ENCODE measurements around the gene SLC25A25. TPM values are rescaled to one million over a fixed set of nuclear protein-coding genes. Genes with fewer than 3 reads are reported as not detected.
A peak's percentile ranks its signal among the peaks of the same experiment; 100 is the strongest.
"Not testable (repeated sequence)": the region's sequence is repeated elsewhere in the genome, so short reads cannot be mapped to it uniquely, and the experiment has no call there.

SLC25A25 gene
- total RNA-seq, 1 donor from 2014 or later, result 27.9 TPM

DNA sequence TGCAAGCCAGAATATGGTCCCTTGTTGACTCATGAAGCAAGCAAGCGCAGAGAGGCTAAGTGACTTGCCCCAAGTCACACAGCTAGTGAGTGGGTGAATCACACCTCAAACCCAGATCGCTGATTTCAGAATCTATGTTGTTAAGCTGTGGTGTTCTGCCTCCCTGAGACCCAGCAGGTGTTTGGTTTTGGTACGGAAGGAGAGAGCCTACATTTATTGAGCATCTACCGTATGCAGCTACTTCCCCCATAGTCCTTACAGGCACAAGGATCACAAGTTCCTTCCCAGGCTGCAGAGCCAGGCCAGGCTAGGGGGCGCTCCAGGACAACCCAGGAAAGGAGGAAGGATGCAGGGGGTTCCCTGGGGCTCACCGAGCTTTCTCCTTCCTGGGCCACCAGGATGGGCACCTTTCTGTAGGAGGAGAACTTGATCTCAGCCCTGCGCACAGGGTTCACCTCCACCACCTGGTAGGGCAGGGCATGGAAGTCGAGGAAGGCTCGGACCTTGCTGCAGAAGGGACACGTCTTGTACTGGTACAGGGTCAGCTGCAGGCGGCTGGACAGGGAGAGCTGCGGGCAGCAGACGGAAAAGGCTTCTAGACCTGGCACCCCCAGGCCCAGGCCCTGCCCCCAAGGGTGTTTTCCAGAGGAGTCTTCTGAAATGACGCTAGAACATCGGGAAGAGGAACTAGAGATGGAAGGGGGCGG is 57.0 kb downstream of the SLC25A25 start:
- peak; percentile 31 for DNase-seq

DNA sequence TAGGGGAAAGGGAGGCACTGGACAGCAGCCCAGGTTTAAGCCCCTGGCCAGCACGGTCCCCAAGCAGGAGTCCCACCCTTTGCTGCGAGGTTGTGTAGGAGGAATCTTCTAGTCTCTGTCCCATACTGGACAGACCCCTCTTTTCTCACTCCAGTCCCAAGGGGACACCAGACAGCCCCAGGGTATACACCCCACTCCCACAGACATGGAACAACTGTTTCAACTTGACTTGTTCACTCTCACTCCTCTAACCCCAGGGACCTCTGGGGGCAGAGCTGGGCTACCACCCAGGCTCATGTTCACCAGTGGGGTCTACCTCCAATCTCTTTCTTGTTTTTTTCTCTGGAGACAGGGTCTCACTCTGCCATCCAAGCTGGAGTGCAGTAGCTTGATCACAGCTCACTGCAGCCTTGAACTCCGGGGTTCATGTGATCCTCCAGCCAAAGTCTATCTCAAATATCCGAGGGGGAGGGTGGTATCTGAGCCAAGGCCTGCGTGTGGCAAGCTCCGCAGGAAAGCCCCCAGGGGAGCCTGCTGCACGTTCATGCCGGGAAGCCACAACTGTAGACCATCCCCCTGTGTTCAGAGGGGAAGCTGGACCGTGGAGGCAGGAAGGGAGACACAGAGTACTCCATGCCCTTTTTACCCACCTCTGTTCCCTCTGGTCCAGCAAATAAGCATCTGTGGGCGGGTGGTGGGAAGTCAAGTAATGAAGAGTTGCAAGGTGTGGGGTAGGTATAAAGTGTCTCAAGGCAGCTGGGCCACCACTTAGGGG is 57.7 kb downstream of the SLC25A25 start:
- DNase-seq, result no peak

DNA sequence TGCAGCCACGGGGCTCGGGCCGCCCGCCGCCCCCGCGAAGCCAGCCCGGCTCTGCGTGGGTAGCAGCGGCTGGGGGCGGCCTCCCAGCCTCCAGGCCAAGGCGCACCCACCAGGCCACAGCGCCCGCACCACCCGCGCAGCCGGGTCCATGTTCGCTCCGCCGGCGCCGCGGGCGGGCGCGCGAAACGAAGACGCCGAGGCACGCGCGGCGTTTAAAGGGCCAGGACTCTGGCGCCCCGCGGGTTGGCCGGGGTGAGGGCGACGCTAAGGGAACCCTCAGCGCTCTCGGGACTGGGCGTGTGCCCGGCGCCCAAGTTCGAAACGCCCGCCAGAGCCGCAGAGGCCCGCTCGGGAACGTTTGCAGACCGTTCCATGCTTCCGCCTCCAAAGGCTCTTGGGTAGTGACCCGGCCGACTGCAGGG is 59.5 kb downstream of the SLC25A25 start, which contains the start of gene PTGES2:
TSS of gene PTGES2 (minus strand) at position 162 of the 422 bp plus-strand sequence. CDS start at position 150, 12 bp downstream.
- peak; percentile 79 for DNase-seq

DNA sequence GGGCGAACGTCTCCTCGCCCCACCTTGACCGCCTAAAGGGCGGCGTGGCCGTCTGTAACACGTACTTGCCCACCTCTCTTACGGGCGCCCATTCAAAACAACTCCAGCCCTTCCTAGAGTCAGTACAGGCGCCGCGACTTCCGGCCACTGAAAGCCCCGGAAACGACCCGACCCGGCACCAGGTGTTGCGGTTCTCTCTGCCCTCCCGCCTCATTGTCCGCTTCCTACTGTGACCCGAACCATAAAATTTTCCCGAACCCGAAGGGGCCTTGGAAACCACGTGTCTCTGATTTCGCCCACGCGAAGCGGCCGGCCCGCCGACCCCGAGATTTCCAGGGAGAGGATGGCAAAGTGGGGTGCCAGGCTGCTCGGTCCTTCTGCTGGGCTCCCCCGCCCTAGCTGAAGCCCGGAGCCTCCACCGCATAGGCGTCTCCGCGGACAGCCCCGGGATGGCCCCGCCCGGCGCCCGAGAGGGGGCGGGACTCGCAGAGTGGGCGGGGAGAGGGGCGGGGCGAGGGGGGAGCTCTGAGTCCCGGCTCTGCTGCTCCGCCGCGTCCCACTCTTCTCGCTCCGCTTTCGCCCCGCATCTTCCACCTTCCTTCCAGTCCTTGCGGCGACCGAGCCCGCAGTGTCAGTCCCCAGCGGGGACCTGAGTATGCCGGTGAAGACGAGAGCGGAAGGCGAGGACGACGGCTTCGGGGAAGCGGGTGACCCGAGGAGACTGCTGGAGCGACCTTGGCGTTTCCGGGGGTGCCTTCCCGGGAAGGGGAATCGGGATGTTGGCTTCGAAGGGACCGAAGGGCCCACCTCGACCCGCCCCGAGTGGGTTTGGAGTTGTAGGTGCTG is 60.2 kb downstream of the SLC25A25 start:
- DNase-seq, result peak; percentile 88

DNA sequence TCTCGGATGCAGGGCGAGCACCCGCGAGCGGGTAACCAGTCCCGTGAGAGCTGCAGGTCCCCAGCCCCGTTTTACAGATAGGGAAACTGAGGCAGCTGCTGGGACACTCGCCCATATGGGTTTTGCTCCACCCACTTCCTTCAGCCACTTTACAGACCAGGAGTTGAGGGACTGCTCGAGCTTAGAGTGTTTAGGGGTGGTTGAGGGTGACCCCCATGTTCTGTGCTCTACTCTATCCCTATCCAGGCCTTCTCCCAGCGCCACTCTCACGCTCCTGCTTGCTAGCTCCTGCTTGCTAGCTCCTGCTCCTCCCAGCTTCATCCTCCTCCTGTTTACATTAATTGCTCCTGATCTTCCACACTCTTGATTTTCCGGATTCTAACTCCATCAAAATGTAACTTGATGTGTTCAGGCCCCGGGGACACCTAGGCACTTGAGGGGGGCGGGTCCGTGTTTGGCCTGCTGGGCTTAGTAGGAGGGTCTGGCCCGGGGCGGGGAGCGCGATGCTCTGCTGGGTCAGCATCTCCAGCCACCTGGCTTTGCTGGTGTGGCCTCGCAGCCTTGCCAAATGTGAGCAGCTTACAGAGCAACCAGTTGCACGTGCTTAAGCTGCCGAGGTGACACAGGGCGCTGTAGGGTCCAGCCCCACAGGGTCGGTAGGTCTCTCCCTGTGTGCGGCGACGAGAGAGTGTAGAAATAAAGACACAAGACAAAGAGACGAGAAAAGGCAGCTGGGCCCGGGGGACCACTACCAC is 61.0 kb downstream of the SLC25A25 start:
- DNase-seq, result no peak

DNA sequence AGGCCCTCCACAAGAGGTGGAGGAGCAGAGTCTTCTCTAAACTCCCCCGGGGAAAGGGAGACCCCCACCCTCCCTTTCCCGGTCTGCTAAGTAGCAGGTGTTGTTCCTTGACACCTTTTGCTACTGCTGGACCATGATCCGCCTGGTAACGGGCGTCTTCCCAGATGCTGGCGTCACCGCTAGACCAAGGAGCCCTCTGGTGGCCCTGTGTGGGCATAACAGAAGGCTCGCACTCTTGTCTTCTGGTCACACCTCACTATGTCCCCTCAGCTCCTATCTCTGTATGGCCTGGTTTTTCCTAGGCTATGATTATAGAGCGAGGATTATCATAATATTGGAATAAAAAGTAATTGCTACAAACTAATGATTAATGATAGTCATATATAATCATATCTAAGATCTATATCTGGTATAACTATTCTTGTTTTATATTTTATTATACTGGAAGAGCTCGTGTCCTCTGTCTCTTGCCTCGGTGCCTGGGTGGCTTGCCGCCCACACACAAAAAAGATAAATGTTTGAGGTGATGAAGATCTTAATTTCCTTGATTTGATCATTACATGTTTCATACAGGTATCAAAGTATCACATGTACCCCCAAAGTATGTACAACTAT is 62.1 kb downstream of the SLC25A25 start:
- not testable (repeated sequence) for DNase-seq

DNA sequence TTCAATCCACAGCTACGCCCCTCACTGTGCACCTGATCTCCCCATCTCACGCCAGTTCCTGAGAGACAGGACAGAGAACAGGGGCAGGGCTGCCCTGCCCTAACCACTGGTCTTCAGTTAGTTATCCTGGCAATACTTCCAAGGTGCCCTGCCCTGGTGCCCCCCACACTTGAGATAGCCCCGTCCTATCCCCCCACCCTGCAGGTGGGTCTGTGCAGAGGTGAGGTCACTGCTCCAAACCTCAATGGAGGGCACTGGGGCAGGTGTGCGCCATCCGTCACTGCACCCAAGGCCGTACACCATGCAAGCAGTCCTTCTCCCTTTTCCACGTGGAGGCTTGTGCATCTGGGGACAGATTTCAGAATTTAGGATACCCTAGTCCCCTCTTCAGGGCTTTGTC is 62.6 kb downstream of the SLC25A25 start:
- not testable (repeated sequence) for DNase-seq

DNA sequence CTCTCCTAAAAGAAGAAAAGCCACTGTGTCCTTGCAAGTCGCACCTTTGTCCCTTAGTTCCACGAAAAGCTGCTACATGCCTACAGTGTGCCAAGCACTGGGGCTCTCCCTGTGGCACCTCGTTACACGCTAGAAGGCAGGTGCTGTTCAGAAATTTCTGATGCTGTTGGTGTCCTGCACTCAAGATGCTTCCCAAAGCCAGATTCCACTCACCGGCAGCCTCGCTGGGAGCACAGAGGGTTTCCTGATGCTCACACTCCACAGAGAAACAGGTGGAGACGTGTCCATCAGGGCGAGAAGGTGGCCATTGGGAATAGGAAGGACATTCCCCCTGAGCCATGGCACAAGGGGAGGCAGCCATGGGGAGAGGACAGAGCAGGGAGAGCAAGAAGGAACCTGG is 63.3 kb downstream of the SLC25A25 start:
- DNase-seq, result not testable (repeated sequence)

DNA sequence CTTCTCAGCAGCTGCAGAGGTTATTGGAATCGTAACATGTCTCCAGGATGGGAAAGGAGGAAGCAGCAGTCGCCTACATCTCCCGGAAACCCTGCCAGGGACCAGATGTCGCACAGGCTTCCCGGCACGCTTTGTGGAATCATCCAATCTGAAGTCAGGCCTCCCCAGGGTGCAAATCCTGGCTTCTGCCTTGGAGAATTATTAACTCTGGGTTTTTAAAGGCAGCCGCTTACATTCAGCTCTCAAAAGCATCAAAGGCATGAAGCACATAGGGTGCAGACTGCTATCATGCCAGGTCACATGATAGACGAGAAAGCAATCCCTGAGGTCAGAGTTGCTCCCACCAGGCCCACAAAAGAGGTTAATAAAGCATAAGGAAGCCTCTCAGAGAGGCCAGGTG is 64.1 kb downstream of the SLC25A25 start:
- DNase-seq, result peak; percentile 69

DNA sequence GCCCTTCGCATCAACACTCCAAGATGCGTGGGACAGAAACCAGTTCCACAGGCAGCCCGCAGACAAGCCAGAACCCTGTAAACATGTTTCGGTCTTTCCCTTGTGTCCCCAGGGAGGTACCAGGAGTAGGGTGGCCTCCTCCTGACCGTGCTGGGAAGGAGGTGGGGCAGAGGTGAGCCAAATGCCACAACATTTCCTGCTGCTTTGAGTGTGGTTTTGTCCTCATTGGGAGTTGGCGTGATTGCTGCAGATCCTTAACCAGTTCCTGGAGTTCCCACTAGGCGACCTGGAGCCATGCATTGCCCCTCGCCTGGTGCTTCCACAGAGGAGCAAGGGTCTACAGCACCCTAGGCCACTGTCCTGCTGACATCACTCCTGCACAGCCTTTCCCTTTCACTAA is 67.5 kb downstream of the SLC25A25 start:
- DNase-seq, result not testable (repeated sequence)

DNA sequence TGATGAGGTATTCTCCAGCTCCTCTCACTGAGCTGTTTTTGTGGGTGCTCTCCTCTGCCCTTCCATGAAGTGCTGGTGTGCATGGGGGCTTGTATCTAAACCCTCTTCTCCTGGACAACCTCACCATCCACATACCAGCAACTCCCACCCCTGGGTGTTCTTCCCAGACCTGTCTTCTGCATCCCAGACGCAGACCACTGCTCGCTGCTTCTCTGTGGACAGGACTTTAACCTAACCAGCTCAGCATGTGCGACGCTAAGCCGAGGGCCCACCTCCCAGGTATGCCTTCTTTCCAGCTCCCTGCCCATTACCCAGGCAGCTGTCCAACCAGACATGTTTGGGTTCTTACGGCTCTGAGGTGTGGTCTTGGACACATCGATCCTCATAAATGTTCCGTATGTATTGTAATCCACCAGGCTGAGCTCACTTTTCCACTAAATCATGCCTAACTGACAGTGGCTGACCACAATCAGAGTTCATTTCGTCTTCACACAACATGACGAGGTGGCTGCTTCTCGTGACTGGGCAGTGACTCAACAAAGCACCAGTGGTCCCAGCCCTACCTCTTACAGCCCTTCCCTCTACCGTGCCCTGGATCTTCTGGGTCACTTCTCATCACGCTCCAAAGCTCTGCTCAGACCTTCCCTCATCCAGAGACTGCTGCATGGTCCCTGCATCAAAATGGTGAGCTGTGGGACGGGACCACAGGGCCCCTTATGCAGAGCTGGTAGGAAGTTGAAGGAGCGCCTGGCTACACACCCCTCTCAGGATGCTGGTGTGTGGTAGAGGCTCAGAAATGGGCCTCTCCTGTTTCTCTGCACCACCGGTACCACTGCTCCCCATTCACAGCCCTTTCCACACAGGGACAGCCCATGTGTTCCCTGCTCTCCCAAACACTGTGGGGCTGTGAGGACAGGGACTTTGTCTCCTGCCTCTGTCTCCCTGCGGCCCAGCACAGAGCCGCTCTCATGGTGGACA is 69.1 kb downstream of the SLC25A25 start:
- no peak for DNase-seq

DNA sequence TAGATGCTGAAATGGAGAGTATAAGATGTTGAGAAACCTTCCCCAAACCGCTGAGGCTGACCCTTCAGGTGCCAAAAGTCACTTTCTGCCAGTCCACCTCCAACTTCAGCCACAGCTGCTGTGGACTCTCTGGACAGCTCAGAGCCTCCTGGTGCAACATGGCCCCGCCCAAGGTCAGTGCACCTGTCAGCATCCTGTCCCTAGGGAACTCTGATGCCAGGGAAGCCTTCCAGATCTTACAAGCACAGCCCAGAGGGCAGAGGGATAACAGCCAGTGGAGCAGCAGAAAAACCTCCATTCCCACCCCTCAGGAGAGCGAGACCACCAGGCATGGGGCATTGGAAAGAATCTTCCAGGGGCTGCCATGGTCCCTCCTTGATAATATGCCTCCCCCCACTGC is 70.0 kb downstream of the SLC25A25 start:
- DNase-seq, result no peak

DNA sequence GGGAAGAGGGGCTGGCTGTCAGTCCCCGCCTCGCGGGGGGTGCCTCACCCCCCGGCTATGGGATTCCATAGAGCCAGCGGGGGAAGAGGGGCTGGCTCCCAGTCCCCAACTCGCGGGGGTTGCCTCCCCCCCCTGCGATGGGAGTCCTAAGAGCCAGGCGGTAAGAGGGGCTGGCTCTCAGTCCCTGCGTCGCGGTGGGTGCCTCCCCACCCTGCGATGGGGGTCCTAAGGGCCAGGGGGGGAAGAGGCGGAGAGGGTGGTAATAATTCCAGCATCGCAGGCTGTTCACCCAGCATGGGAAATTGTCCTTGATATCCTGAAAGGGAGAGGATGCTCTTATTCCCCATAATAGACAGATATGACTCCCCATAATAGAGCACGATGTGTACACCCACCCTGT is 71.6 kb downstream of the SLC25A25 start:
- DNase-seq, result no peak

DNA sequence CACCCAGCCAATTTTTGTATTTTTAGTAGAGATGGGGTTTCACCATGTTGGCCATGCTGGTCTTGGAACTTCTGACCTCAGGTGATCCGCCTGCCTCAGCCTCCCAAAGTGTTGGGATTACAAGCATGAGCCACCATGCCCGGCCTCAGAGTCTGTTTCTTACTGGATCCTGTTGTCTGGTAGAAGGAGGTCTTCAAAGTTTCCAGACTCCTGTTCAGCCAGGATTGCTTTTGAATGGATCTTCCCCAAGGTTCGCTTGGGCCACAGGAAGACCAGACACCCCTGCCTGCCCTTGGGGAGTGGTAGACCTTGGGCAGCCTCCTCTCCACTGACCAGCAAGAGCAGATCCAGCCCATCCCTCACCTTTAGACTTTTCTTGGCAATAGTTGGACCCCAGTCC is 73.6 kb downstream of the SLC25A25 start:
- no peak for DNase-seq

DNA sequence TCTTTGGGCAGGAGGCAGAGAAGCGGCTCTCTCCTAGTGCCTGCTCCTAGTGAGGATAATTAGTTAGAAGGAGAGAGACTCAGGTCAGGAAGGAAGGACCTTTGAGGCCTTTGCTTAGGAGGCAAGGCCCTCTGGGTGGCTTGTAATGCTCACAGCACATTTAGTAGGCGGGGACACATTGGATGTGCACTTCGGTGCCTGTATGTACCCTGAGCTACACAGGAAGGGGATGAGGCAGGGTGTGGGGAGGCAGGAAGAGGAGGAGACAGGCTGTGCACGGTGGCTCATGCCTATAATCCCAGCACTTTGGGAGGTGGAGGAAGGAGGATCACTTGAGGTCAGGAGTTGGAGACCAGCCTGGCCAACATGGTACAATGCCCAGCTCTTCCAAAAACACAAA is 74.0 kb downstream of the SLC25A25 start:
- no peak for DNase-seq

DNA sequence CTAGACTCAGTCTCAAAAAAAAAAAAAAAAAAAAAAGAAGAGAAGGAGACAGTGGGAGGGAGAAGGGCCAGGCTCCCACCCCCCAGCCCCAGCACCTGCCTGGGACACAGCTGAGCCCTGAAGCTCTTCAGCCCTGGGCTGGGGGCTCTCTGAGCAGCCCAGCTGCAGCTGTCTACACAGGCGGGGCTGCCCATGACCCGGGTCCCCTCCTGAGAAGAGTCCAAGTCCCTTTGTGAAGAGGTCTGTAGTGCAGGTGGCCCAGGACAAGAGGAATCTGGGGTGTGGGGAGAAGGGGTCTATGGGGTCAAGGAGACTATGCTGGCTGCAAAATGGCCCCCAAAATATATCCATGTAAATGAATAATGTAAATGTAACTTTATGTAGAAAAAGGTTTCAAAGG is 74.6 kb downstream of the SLC25A25 start:
- DNase-seq, result no peak

DNA sequence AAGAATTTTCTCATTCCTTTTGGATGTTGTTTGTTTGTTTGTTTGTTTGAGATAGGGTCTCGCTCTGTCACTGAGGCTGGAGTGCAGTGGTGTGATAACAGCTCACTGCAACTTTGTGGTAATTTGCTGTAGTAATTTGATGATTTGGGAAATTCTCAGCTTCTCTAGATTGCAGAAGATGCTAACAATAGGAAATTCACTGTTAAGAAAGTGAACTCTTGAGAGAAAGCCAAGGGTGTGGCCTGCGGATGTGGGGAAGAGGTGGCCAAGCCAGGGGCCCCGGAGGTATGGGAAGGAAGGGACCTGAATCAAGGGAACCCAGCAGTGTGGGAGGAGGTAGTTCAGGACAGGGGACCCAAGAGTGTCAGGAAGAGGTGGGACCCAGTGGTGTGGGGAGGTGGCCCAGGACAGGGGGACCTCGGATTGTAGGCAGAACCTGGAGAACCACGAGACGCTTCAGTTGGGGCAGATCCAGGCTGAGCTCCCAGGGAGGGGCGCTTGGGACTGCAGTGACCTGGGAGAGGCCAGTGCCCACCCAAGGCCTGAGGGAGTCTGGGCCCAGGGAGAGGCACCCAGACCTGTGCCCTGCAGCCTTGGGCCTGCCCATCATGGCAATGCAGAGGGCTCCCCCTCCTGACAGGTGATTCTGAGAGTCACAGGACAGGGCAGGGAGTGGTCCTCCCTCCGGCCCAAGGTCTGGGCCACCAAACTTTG is 75.7 kb downstream of the SLC25A25 start:
- DNase-seq, result no peak

DNA sequence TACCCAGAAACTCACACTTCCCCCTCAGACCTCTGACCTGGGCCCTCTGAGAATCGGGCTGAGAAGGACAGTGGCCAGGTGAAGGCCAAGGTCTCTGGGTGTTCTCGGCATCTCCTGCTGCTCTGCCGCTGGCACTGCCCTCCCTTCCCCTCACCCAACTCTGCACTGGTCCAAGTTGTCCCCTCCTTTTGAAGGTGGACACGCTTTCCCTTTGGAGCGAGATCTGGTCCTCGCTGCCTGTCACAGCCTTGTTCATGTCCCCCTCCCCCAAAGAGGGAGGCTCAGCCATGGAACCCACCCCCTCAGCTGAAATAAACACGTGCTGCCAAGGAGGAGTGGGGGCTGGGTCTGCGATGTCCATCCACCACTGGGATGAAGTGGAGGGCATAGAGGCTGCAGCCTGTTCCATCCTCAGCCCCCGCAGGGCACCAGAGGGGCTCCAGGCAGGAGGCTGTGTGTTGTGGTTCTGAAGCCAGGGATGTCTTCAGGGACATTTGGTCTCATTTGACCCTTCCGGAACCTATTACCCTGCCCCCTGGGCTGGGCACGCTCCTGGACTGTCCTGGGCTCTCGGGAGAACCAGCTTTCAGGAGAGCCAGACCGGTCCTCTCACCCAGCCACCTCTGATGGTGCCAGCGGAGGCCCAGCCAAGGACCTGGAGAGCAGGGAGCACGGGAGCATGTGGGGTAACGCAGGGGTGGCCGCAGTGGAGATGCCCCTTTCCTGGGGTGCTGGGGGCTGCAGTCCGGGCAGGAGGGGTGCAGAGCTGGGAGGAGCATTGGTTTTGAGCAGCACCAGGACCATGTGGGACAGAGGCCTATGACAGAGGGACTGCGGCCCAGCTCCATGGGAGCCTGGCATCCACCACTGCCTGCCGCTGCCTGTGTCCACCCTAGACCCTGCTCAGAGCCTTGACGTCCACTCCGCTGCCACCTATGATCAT is 76.5 kb downstream of the SLC25A25 start:
- no peak for DNase-seq

Measured in skin of body (tissue), 2 donors.